GM21528 (cell line): ENCODE data around the gene TSPYL2.

ENCODE experiments used
- ATAC-seq: cut with Tn5 transposase; IDR thresholded peaks from one replicate; pipeline ENCODE4 v1.9.1; 2021; ENCODE audit warnings: mild to moderate bottlenecking, moderate library complexity; ENCODE audit not compliant: unreplicated experiment, low FRiP score

Gene TSPYL2

GRCh38 chrX:53078943-53079342 lies 3.2 kb upstream of the TSPYL2 start:
- no peak for ATAC-seq

GRCh38 chrX:53080628-53081580 lies 1.3 kb upstream of the TSPYL2 start:
- ATAC-seq = no peak

GRCh38 chrX:53082773-53083616 lies 828 bp downstream of the TSPYL2 start:
- no peak for ATAC-seq

- ATAC-seq = no peak
Observed at GRCh38 chrX:53084043-53084570, 1.9 kb downstream of the TSPYL2 start.

GRCh38 chrX:53084863-53085262 lies 2.7 kb downstream of the TSPYL2 start:
- no peak for ATAC-seq

- no peak for ATAC-seq
Observed at GRCh38 chrX:53085661-53086229, 3.6 kb downstream of the TSPYL2 start.

- ATAC-seq = no peak
Observed at GRCh38 chrX:53086464-53086863, 4.3 kb downstream of the TSPYL2 start.

GRCh38 chrX:53087388-53087831 lies 5.2 kb downstream of the TSPYL2 start:
- no peak for ATAC-seq

- ATAC-seq = no peak
Observed at GRCh38 chrX:53088136-53088974, 6.2 kb downstream of the TSPYL2 start.

- no peak for ATAC-seq
Observed at GRCh38 chrX:53089224-53089842, 7.2 kb downstream of the TSPYL2 start.

GRCh38 chrX:53089925-53090324 lies 7.8 kb downstream of the TSPYL2 start:
- no peak for ATAC-seq

- ATAC-seq = no peak
Observed at GRCh38 chrX:53091354-53091753, 9.2 kb downstream of the TSPYL2 start.

- peak; percentile 53 for ATAC-seq
Observed at GRCh38 chrX:53093177-53093655, 11.0 kb downstream of the TSPYL2 start.

GRCh38 chrX:53093748-53094581 lies 11.8 kb downstream of the TSPYL2 start, which contains the start of gene KANTR:
KANTR (plus strand) TSS chrX:53094142; CDS start chrX:53124273, 30,131 bp downstream.
- peak; percentile 81 for ATAC-seq

GRCh38 chrX:53094582-53094905 lies 12.4 kb downstream of the TSPYL2 start:
- ATAC-seq = no peak

GRCh38 chrX:53095796-53096195 lies 13.6 kb downstream of the TSPYL2 start:
- no peak for ATAC-seq

- ATAC-seq = no peak
Observed at GRCh38 chrX:53114864-53115549, 32.8 kb downstream of the TSPYL2 start.

GRCh38 chrX:53115550-53115874 lies 33.3 kb downstream of the TSPYL2 start:
- no peak for ATAC-seq
